ENCODE results near the gene MAP3K15. TPM values are rescaled to one million over a fixed set of nuclear protein-coding genes. Genes with fewer than 3 reads are reported as not detected.
A peak's percentile ranks its signal among the peaks of the same experiment; 100 is the strongest.

Gene MAP3K15
- total and polyA plus RNA-seq, 8 donors = 0.32 to 7.1 (median 1.2) TPM

DNA sequence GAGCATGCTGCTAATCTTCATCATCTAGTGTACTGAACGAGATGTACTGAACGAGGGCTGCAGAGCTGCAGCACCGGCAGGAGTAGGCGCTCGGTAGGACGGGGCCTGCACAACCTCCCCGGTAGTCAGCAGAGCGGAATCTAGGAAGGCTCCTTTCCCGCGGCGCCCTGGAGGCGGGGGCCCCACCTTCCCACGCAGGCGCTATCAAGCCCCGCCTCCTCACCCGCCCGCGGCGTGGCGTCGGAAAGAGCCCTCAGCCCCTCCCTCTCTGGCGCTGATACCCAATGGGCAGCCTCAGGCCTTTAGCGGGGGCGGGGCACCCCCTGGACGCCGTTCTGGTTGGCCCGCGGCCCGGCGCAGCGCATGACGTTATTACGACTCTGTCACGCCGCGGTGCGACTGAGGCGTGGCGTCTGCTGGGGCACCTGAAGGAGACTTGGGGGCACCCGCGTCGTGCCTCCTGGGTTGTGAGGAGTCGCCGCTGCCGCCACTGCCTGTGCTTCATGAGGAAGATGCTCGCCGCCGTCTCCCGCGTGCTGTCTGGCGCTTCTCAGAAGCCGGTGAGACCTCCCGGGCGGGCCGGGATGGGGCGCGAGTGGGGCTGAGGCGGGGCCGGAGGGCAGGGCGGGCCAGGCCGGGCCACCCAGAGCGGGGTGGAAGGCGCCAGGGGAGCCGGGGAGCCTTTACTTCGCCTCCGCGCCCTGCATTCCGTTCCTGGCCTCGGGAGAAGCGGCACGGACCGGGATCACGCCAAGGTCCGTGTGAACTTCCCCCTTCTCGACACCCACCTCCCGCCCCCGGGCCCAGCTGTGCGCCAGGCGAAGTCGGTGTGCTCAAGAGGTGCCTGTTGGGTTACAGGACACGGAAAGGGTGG lies 171.5 kb downstream of the MAP3K15 start, which contains the start of gene PDHA1:
TSS of gene PDHA1 (plus strand) at position 393 of the 874 bp plus-strand sequence. CDS start at position 504, 111 bp downstream.
- H3K4me3 ChIP-seq = peak within 1 kb of the TSS; percentile 40 to 58 (median 50)
- DNase-seq (peak; percentile 91 to 96 (median 95)), FAIRE-seq (peak; percentile 98), ATAC-seq (peak; percentile 92 to 98 (median 95))
- H3K27ac ChIP-seq = peak within 1 kb of the TSS; percentile 81 to 89 (median 87)
- intact Hi-C loops (cut with DNase I) = no loop called here
- no peaks in the 10 kb centered on the region for H3K27me3 ChIP-seq
- no peaks in the 10 kb centered on the region for H3K36me3 ChIP-seq
- H3K9me3 ChIP-seq = no peaks in the 10 kb centered on the region
- TF ChIP-seq, protein P1, sequence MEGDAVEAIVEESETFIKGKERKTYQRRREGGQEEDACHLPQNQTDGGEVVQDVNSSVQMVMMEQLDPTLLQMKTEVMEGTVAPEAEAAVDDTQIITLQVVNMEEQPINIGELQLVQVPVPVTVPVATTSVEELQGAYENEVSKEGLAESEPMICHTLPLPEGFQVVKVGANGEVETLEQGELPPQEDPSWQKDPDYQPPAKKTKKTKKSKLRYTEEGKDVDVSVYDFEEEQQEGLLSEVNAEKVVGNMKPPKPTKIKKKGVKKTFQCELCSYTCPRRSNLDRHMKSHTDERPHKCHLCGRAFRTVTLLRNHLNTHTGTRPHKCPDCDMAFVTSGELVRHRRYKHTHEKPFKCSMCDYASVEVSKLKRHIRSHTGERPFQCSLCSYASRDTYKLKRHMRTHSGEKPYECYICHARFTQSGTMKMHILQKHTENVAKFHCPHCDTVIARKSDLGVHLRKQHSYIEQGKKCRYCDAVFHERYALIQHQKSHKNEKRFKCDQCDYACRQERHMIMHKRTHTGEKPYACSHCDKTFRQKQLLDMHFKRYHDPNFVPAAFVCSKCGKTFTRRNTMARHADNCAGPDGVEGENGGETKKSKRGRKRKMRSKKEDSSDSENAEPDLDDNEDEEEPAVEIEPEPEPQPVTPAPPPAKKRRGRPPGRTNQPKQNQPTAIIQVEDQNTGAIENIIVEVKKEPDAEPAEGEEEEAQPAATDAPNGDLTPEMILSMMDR (IDR thresholded peaks at IDR 0.05) = no peak
- whole genome bisulfite sequencing, 2 donors = 0 to 24% methylated on average over 77 to 80 of the region's 81 CpGs
- H3K4me1 ChIP-seq = peaks cover 0 to 8% (median 3%) of the 10 kb centered on the region in 3 donors

DNA sequence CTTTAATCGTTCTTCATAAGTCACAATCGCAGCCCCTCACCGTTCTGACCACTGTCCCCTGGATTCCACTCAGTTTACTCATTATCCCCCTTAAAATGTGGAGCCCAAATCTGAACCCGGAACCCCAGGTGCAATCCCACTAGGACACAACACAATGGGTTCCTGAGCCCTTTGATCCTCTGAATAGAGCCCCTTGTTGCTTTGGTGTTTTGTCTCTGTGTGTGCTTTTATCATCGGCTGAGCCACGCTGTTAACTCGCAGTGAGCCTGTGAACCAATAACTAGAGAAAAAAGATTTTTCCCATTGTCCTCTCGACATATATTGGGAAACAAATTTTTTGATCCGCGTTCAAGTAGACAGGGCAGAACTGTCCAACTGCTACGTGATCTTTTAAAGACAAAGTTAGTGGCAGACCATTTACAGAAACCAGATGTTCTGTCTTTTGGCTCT lies 172.2 kb downstream of the MAP3K15 start:
- intact Hi-C loops (cut with DNase I) = no loop called here
- ATAC-seq = no peak
- Histone ChIP-seq H3K9me3 (no peaks in the 10 kb centered on the region), H3K4me3 (peak overlapping the region in 3 of 4 donors; percentile 11 to 58 (median 57)), H3K4me1 (peaks cover 0 to 8% (median 3%) of the 10 kb centered on the region in 3 donors), H3K27ac (peak overlapping the region; percentile 8 to 87 (median 84)), H3K27me3 (no peaks in the 10 kb centered on the region), H3K36me3 (no peaks in the 10 kb centered on the region)
- TF ChIP-seq, protein P1 (IDR thresholded peaks at IDR 0.05) = no peak
- WGBS, 2 donors = 22 to 42% methylated on average over 11 of the region's 11 CpGs
- no peak for DNase-seq
- FAIRE-seq = no peak

DNA sequence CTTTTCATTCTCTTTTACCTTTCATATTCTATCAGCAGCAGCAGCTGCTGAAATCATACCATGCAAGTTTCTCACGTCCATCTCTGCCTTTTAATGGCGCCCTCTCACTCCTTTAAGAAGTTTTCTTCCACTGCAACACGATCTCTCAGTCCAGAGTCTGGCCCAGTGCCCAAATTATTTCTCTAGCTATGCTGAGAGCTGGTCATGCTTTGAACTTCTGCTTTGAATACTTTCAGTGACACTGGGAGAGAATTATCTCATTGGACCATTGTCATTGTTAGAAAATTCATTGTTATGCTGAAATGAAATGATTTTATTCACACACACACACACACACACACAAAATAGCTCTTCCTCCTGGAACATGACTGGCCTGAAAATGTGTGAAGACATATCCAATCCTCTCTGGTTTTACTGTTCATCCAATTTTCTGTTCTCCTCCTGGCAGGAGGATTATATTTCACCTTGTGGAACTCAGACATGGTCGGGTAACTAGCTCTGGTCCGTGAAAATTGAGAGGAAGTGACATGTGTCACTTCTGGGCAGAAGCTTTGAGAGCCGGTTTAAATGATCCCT lies 172.9 kb downstream of the MAP3K15 start:
- Histone ChIP-seq H3K36me3 (no peaks in the 10 kb centered on the region), H3K27ac (no peak overlapping the region), H3K27me3 (no peaks in the 10 kb centered on the region), H3K4me1 (peaks cover 0 to 8% (median 3%) of the 10 kb centered on the region in 3 donors), H3K9me3 (no peaks in the 10 kb centered on the region), H3K4me3 (no peak overlapping the region)
- ATAC-seq (no peak), FAIRE-seq (no peak), DNase-seq (no peak)
- 42 to 43% methylated on average over 6 of the region's 6 CpGs for WGBS, 2 donors
- TF ChIP-seq, protein P1 (IDR thresholded peaks at IDR 0.05) = no peak
- intact Hi-C loops (cut with DNase I) = no loop called here

DNA sequence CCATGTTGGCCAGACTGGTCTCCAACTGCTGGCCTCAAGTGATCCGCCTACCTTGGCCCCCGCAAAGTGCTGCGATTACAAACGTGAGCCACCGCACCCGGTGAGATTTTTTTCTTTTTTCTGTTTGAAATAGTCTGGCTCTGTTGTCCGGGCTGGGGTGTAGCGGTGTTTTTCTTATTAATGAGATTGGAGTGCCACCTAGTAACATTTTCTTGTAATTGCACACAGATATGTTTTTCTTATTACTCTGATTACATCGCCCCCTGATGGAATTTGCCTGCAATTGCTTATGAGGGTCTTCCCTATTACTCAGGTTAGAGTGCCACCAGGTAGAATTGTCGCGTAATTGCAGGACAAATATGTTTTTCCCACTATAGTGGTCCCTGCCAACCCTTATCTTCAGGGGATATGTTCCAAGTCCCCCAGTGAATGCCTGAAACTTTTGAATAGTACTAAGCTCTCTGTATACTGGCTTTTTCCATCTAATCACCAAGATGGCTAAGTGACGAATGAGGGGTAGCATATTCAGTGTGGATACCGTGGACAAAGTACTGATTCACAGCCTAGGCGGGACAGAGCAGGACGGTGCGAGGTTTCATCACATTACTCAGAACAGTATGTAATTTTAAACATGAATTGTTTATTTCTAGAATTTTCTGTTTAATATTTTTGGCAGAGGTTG lies 180.2 kb downstream of the MAP3K15 start:
- TF ChIP-seq, protein P1 (IDR thresholded peaks at IDR 0.05) = no peak
- no peaks in the 10 kb centered on the region for H3K9me3 ChIP-seq
- WGBS, 2 donors = 61 to 64% methylated on average over 16 of the region's 16 CpGs
- no peaks in the 10 kb centered on the region for H3K36me3 ChIP-seq
- no peak for DNase-seq
- FAIRE-seq = no peak
- no peaks in the 10 kb centered on the region for H3K4me1 ChIP-seq
- peak in 2 of 4 donors; percentile 46 to 61 for ATAC-seq
- no peak overlapping the region for H3K27ac ChIP-seq
- H3K4me3 ChIP-seq = no peak overlapping the region
- H3K27me3 ChIP-seq = no peaks in the 10 kb centered on the region
- intact Hi-C loops (cut with DNase I) = loop anchor here in 2 of 3 donors (5.0 to 10.0 kb wide), 2 partner anchors 938 to 940 kb away; no protein-coding TSS in a partner anchor
